Activated B cell treated with CpG ODN at 0.5 μM for 24 hours (primary cell): ENCODE measurements around the gene MLH1. TPM values are rescaled to one million over a fixed set of nuclear protein-coding genes. Genes with fewer than 3 reads are reported as not detected.

Experiments
- ATAC-seq: fragments of 200-7000 bp; cut with Tn5 transposase; one replicate; pipeline ENCODE4 v1.10.0; 2021; ENCODE audit warnings: low read depth, mild to moderate bottlenecking, moderate library complexity
- CTCF ChIA-PET: fragments of 350-600 bp; sonication (Branson Sonifier 250); formaldehyde crosslinking; loops from one replicate; lab custom pipeline; 2021; ENCODE audit warnings: antibody characterized with exemption; lab: Charles Lee
- POLR2A ChIA-PET: fragments of 350-600 bp; sonication (Branson Sonifier 250); formaldehyde crosslinking; loops from one replicate; lab custom pipeline; 2021; ENCODE audit warnings: antibody characterized with exemption; lab: Charles Lee
- DNase-seq: peaks from one replicate; pipeline ENCODE4 v3.0.0; 2022
- H3K27ac Mint-ChIP-seq: one replicate; pipeline ENCODE4 v1.8.0; 2020; ENCODE audit warnings: mixed read lengths
- H3K27me3 Mint-ChIP-seq: one replicate; pipeline ENCODE4 v1.8.0; 2021; ENCODE audit warnings: mixed read lengths
- H3K36me3 Mint-ChIP-seq: one replicate; pipeline ENCODE4 v1.8.0; 2021; ENCODE audit warnings: low read depth, mixed read lengths
- H3K4me1 Mint-ChIP-seq: one replicate; pipeline ENCODE4 v1.8.0; 2021; ENCODE audit warnings: mixed read lengths
- H3K4me3 Mint-ChIP-seq: one replicate; pipeline ENCODE4 v1.8.0; 2020; ENCODE audit warnings: mild to moderate bottlenecking, mixed read lengths
- H3K9me3 Mint-ChIP-seq: one replicate; pipeline ENCODE4 v1.8.0; 2020; ENCODE audit warnings: mixed read lengths
- intact Hi-C: fragments of 100-400 bp; cut with micrococcal nuclease; formaldehyde crosslinking; loops from one replicate; pipeline ENCODE4 v1.15.1; 2024
- total RNA-seq: library from RNA; stranded (reverse); gene quantifications from 2 replicates; pipeline ENCODE4 v1.2.3, GENCODE V29; 2022
- TF ChIP-seq, protein P1 (sequence below): fragments of 200-600 bp; IDR thresholded peaks from one replicate; pipeline ENCODE4 v1.8.0; 2022; ENCODE audit warnings: antibody characterized with exemption, mild to moderate bottlenecking

Gene MLH1
- total RNA-seq, 1 donor from 2014 or later = 46.2 TPM

DNA sequence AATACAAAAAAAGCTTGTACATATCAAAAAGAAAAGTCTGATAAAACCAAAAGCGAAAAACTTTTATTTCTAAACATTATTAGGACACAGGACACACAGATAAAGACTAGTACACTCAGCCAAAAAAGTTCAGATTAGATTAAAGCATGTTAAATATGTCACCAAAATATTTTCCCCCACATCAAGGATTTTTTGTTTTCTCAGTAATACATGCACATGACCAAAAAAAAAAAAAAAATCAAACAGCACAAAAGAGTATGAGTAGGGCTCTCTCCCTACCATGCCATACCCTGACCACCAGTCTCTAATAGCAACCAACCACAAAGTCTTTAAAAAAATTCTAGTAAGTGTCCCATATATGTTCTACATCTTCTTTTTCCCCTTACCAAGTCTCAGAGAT, 103.7 kb downstream of the MLH1 start:
- Mint-ChIP-seq H3K36me3 (peaks cover 22% of the 10 kb centered on the region), H3K4me3 (no peak overlapping the region), H3K27ac (no peak overlapping the region), H3K27me3 (no peaks in the 10 kb centered on the region), H3K9me3 (no peaks in the 10 kb centered on the region), H3K4me1 (no peaks in the 10 kb centered on the region)
- DNase-seq (no peak), ATAC-seq (no peak)
- POLR2A ChIA-PET = no interaction called here
- CTCF ChIA-PET = no interaction called here
- intact Hi-C loops = no loop called here
- TF ChIP-seq, protein P1, sequence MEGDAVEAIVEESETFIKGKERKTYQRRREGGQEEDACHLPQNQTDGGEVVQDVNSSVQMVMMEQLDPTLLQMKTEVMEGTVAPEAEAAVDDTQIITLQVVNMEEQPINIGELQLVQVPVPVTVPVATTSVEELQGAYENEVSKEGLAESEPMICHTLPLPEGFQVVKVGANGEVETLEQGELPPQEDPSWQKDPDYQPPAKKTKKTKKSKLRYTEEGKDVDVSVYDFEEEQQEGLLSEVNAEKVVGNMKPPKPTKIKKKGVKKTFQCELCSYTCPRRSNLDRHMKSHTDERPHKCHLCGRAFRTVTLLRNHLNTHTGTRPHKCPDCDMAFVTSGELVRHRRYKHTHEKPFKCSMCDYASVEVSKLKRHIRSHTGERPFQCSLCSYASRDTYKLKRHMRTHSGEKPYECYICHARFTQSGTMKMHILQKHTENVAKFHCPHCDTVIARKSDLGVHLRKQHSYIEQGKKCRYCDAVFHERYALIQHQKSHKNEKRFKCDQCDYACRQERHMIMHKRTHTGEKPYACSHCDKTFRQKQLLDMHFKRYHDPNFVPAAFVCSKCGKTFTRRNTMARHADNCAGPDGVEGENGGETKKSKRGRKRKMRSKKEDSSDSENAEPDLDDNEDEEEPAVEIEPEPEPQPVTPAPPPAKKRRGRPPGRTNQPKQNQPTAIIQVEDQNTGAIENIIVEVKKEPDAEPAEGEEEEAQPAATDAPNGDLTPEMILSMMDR = no peak

DNA sequence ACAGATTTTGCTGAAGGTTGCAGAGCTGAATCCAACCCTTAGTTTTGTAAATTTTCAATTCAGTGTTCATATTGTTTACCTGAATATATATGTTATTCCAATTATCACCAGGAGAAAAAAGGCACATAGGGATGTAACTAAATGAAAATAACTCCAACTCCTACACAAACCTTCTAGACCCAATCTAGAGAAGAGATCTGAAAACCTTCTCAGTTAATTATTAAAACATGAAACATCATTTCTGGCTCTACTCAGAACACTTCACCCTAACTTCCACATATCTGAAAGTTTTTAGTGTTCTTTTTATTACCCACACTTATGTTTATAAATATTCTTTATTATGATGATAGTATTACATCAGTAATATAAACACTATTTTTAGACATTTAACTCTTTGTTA, 104.5 kb downstream of the MLH1 start:
- intact Hi-C loops = no loop called here
- no peaks in the 10 kb centered on the region for H3K4me1 Mint-ChIP-seq
- no peak overlapping the region for H3K4me3 Mint-ChIP-seq
- ChIA-PET POLR2A (interaction anchor here (0.6 kb wide), 1 partner anchor 9 kb away, joined by 7 read pairs; no protein-coding TSS in a partner anchor), CTCF (no interaction called here)
- H3K36me3 Mint-ChIP-seq = peaks cover 20% of the 10 kb centered on the region
- ATAC-seq (no peak), DNase-seq (no peak)
- TF ChIP-seq, protein P1 = no peak
- no peak overlapping the region for H3K27ac Mint-ChIP-seq
- no peaks in the 10 kb centered on the region for H3K9me3 Mint-ChIP-seq
- H3K27me3 Mint-ChIP-seq = no peaks in the 10 kb centered on the region

DNA sequence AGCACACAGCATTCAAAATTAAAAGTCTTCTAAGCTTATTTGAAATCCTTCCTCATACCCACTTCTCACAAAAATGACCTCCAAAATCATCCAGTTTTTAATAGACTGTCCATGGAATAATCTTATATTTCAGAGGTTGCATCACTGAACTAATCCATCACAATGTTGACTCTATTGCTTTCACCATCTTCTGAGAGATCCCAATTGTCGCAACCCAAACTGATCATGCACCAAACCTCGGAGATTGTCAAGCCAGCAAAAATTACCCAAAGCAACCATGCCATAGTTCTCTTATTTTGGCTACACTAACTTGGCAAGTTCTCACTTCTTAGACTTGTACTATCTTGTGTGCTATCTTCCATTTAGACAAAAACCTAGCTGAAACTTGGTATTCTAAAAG, 105.6 kb downstream of the MLH1 start:
- TF ChIP-seq, protein P1 = no peak
- CTCF ChIA-PET = no interaction called here
- Mint-ChIP-seq H3K4me1 (peaks cover 3% of the 10 kb centered on the region), H3K9me3 (no peaks in the 10 kb centered on the region), H3K36me3 (peaks cover 12% of the 10 kb centered on the region), H3K27ac (no peak overlapping the region), H3K4me3 (no peak overlapping the region), H3K27me3 (no peaks in the 10 kb centered on the region)
- POLR2A ChIA-PET = no interaction called here
- DNase-seq (no peak), ATAC-seq (no peak)
- intact Hi-C loops = no loop called here

DNA sequence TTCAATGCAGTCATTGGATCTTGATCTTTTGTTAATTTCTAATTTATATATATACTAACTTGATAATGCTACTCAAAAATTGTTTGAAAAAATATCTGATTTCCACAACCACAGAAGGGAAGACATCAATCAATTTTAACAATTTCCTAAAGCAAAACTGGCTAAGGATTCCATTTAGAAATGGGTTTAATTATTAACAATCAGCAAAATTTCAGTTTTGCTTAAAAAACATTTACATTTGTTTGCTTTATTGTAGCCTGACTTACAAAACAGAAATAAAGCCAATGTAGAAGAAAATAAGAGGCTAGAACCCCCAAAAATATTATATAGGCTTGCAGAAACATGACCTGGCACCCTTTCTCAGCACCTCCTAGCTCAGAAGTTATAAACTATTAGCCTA, 106.2 kb downstream of the MLH1 start:
- Mint-ChIP-seq H3K4me1 (peaks cover 3% of the 10 kb centered on the region), H3K36me3 (peaks cover 11% of the 10 kb centered on the region), H3K27ac (no peak overlapping the region), H3K27me3 (no peaks in the 10 kb centered on the region), H3K4me3 (no peak overlapping the region), H3K9me3 (no peaks in the 10 kb centered on the region)
- TF ChIP-seq, protein P1 = no peak
- POLR2A ChIA-PET = no interaction called here
- ATAC-seq = no peak
- CTCF ChIA-PET = no interaction called here
- intact Hi-C loops = no loop called here
- no peak for DNase-seq

DNA sequence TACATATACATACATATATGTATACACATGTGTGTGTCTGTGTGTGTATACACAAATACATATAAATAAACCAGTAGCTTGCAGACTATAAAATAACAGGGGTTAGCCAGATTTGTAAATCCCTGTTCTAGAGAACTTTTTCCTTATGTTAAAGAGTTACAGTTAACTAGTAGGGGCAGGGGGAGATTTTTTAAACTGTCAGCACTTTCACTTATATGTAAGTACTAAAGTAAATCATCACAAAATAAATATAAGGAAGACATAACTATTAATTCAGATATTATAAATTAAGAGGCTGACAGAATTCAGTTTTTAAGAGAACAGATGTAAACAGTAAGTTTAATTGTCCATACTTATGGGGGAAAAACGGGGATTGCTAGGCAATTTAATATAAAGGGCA, 107.1 kb downstream of the MLH1 start:
- Mint-ChIP-seq H3K27ac (no peak overlapping the region), H3K4me3 (no peak overlapping the region), H3K36me3 (peaks cover 4% of the 10 kb centered on the region), H3K4me1 (peaks cover 3% of the 10 kb centered on the region), H3K9me3 (no peaks in the 10 kb centered on the region), H3K27me3 (no peaks in the 10 kb centered on the region)
- POLR2A ChIA-PET = no interaction called here
- TF ChIP-seq, protein P1 = no peak
- intact Hi-C loops = no loop called here
- ATAC-seq (no peak), DNase-seq (no peak)
- CTCF ChIA-PET = no interaction called here

Other genes starting within 250 kb of the MLH1 start
- not detected in 2 replicates for gene DCLK3, start 229.0 kb upstream of the MLH1 start, total RNA-seq
- 109 and 135 TPM in 2 replicates for gene TRANK1, start 48.5 kb upstream of the MLH1 start, total RNA-seq
- 30.1 and 30.7 TPM in 2 replicates for gene EPM2AIP1, start 387 bp upstream of the MLH1 start, total RNA-seq
- 33.9 and 35.3 TPM in 2 replicates for gene LRRFIP2, start 181.1 kb downstream of the MLH1 start, total RNA-seq
- 53.4 and 59.0 TPM in 2 replicates for gene GOLGA4, start 249.8 kb downstream of the MLH1 start, total RNA-seq